ENCODE data around the gene ZNF672. TPM values are rescaled to one million over a fixed set of nuclear protein-coding genes. Genes with fewer than 3 reads are reported as not detected.

ZNF672 gene
- total and polyA plus RNA-seq, 2 experiments from 2014 or later = 10.3 to 39.7 TPM

DNA sequence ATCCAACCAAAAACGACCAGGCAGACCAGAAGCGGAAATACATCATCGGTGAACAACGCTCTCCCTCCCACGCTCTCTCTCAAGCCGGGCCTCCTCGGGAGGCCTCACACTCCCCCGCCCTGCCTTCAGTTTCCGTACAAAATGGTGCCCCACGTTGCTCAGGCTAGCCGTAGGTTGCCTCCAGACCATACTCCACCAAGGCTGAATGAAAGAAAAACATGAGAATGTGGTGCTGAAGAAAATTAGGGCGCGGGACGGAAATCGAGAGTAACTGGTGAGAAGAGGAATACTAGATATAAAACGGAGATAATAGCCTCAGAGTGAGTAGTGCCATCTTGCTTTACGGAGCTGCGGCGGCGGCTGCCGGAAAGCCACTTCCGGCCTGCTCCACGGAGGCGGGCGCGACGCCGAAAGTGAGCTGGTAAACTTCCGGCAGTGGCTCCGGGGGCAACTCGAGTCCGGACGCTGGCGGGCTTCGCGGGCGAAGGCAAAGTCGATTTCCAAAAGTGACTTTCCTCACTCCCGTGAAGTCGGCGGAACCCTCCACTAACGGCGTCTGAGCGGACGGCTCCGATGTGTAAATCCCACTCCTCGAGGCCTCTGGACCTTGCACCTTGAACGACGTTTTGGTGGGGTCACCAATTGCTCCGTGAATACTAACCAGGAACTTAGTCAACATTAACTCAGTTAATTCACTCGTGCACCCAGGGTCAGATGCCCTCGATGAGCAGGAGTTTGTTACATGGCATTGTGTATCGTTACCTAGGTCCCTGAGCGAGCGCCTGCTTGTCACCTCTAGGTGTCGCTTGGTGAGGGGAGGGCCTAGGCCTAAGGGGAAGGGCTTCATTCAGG is 11.9 kb upstream of the ZNF672 start, which contains the start of gene SH3BP5L (continued):
- TF ChIP-seq EZH2 (IDR thresholded peaks at IDR 0.05; ENCODE audit: low read depth, unreplicated experiment) (no peak), POLR2AphosphoS5 (IDR thresholded peaks at IDR 0.05; ENCODE audit: low read depth) (peak; percentile 57; the same call in 1 of the 2 replicates), ZNF114 (CRISPR knock-in tag; IDR thresholded peaks at IDR 0.05) (no peak), EZH2phosphoT487 (IDR thresholded peaks at IDR 0.05; ENCODE audit: unreplicated experiment) (no peak), JUNB (IDR thresholded peaks at IDR 0.05; ENCODE audit: unreplicated experiment) (no peak), ETS1 (IDR thresholded peaks at IDR 0.05) (peak; percentile 91)
- TF ChIP-seq, protein P1, sequence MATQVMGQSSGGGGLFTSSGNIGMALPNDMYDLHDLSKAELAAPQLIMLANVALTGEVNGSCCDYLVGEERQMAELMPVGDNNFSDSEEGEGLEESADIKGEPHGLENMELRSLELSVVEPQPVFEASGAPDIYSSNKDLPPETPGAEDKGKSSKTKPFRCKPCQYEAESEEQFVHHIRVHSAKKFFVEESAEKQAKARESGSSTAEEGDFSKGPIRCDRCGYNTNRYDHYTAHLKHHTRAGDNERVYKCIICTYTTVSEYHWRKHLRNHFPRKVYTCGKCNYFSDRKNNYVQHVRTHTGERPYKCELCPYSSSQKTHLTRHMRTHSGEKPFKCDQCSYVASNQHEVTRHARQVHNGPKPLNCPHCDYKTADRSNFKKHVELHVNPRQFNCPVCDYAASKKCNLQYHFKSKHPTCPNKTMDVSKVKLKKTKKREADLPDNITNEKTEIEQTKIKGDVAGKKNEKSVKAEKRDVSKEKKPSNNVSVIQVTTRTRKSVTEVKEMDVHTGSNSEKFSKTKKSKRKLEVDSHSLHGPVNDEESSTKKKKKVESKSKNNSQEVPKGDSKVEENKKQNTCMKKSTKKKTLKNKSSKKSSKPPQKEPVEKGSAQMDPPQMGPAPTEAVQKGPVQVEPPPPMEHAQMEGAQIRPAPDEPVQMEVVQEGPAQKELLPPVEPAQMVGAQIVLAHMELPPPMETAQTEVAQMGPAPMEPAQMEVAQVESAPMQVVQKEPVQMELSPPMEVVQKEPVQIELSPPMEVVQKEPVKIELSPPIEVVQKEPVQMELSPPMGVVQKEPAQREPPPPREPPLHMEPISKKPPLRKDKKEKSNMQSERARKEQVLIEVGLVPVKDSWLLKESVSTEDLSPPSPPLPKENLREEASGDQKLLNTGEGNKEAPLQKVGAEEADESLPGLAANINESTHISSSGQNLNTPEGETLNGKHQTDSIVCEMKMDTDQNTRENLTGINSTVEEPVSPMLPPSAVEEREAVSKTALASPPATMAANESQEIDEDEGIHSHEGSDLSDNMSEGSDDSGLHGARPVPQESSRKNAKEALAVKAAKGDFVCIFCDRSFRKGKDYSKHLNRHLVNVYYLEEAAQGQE (IDR thresholded peaks at IDR 0.05; ENCODE audit: unreplicated experiment) = no peak

GRCh38 chr1:248828845-248829244 is 9.2 kb upstream of the ZNF672 start:
- Histone ChIP-seq H3K36me3 (ENCODE audit: insufficient read depth) (no peaks in the 10 kb centered on the region), H3K79me2 (replicated peaks; ENCODE audit: insufficient read depth) (peaks cover 18% of the 10 kb centered on the region), H3K4me1 (ENCODE audit: insufficient read depth) (peaks cover 10% of the 10 kb centered on the region), H3K27me3 (ENCODE audit: insufficient read depth) (no peaks in the 10 kb centered on the region; the same call in 1 of the 2 replicates), H3F3A (replicated peaks; ENCODE audit: low read depth) (no peaks in the 10 kb centered on the region), H4K20me1 (replicated peaks; ENCODE audit: insufficient read depth) (no peaks in the 10 kb centered on the region; the same call in 1 of the 2 replicates), H3K4me3 (no peak overlapping the region), H3K9me2 (ENCODE audit: insufficient read depth) (no peaks in the 10 kb centered on the region; the same call in 1 of the 2 replicates), H3K27ac (ENCODE audit: low read depth) (no peak overlapping the region), H3K4me2 (no peak overlapping the region), H2AFZ (no peak overlapping the region)
- H3K27ac Mint-ChIP-seq = no peak overlapping the region
- peaks cover 20% of the 10 kb centered on the region for H3K4me1 Mint-ChIP-seq
- H3K27me3 Mint-ChIP-seq (ENCODE audit: insufficient read depth, low read depth, poor library complexity) = peaks cover 6% of the 10 kb centered on the region
- DNase-seq (ENCODE audit: low spot score) = no peak
- no peak overlapping the region for H3K4me3 Mint-ChIP-seq
- H3K9me3 Mint-ChIP-seq = peaks cover 7% of the 10 kb centered on the region
- no peak for ATAC-seq
- peaks cover 12% of the 10 kb centered on the region for H3K36me3 Mint-ChIP-seq (ENCODE audit: low read depth)
- TF ChIP-seq, protein P1 (IDR thresholded peaks at IDR 0.05; ENCODE audit: unreplicated experiment) = no peak
- TF ChIP-seq STAT1 (IDR thresholded peaks at IDR 0.05; ENCODE audit: unreplicated experiment) (no peak), ETS1 (IDR thresholded peaks at IDR 0.05) (no peak), EZH2phosphoT487 (IDR thresholded peaks at IDR 0.05; ENCODE audit: unreplicated experiment) (no peak), CTCF (conservative IDR thresholded peaks at IDR 0.05; ENCODE audit: low read depth in 2 of 2) (no peak), ZNF331 (CRISPR knock-in tag; IDR thresholded peaks at IDR 0.05; ENCODE audit: low read depth) (no peak), EZH2 (IDR thresholded peaks at IDR 0.05; ENCODE audit: low read depth, unreplicated experiment) (no peak), ZNF114 (CRISPR knock-in tag; IDR thresholded peaks at IDR 0.05) (no peak), CREB1 (CRISPR knock-in tag; IDR thresholded peaks at IDR 0.05; ENCODE audit: low read depth) (no peak), JUNB (IDR thresholded peaks at IDR 0.05; ENCODE audit: unreplicated experiment) (no peak), POLR2AphosphoS5 (IDR thresholded peaks at IDR 0.05; ENCODE audit: low read depth) (no peak)
